Articular chondrocyte of knee joint (primary cell): ENCODE measurements around the gene CAPN13. TPM values are rescaled to one million over a fixed set of nuclear protein-coding genes. Genes with fewer than 3 reads are reported as not detected.

Experiments
- small RNA-seq: library from RNA; depleted of rRNA; stranded (forward); fragments of <200 nt; gene quantifications from one replicate; pipeline ENCODE3, GENCODE V24; 2012
- total RNA-seq: library from RNA; depleted of rRNA; stranded (reverse); fragments of >200 nt; gene quantifications from 2 replicates; pipeline ENCODE4 v1.2.3, GENCODE V29; 2012

CAPN13 gene, protein sequence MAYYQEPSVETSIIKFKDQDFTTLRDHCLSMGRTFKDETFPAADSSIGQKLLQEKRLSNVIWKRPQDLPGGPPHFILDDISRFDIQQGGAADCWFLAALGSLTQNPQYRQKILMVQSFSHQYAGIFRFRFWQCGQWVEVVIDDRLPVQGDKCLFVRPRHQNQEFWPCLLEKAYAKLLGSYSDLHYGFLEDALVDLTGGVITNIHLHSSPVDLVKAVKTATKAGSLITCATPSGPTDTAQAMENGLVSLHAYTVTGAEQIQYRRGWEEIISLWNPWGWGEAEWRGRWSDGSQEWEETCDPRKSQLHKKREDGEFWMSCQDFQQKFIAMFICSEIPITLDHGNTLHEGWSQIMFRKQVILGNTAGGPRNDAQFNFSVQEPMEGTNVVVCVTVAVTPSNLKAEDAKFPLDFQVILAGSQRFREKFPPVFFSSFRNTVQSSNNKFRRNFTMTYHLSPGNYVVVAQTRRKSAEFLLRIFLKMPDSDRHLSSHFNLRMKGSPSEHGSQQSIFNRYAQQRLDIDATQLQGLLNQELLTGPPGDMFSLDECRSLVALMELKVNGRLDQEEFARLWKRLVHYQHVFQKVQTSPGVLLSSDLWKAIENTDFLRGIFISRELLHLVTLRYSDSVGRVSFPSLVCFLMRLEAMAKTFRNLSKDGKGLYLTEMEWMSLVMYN
- total RNA-seq: not detected in 2 replicates

DNA sequence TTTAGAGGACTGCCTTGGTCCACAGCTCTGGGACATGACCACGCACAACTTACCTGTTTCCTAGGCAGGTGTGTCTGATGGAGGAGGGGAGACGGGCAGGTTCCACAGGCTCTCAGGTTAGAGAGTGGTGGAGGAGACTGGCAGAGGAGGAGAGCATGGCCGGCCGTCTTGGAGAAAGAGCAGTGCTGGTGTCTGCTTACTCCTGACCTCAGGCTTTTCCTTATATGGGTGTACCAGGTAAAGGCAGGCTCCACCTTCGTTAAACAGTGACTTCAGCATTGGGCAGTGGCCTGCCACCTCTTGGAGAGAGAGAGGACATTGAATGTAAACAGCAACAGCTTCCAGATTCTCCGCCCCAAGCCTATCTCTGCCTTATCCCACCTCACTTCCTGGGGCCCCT lies at the start of gene CAPN13:
TSS of gene CAPN13 (minus strand) at position 198 of the 400 bp plus-strand sequence. CDS start 20,121 bp downstream, outside the sequence.

Small RNAs within 50 kb of the gene (small RNA-seq; reads per million reads assigned to genes)
- gene AC092569.1: not detected
